ENCODE results near the gene PDE11A.

Gene PDE11A

DNA sequence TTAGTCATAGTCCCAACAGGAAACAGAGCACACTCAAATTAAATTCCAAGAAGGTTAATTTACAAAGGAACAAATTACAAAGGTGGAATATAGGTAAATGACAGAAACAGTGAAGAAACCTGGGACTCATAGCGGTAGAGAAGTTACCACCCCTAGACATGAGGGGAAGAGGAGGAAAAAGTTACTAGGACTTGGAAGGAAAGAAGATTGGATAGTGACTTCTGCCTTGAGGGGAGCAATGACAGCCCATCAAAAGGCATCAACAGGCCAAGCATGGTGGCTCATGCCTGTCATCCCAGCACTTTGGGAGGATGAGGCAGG is 2.4 kb upstream of the PDE11A start:
- Histone ChIP-seq H3K9me3 (ENCODE audit: control insufficient read depth in 2 of 2, low read length in 2 of 2) (no peaks in the 10 kb centered on the region), H3K27ac (ENCODE audit: low read depth in 2 of 2, low read length in 2 of 2) (no peak overlapping the region), H3K4me1 (ENCODE audit: control insufficient read depth in 2 of 2, insufficient read depth in 2 of 2, low read length in 2 of 2) (peaks cover 5 to 24% of the 10 kb centered on the region in 2 donors), H3K4me3 (ENCODE audit: low read length in 2 of 2) (no peak overlapping the region), H3K36me3 (ENCODE audit: control insufficient read depth in 2 of 2, insufficient read depth in 2 of 2, low read length in 2 of 2) (no peaks in the 10 kb centered on the region), H3K27me3 (ENCODE audit: control insufficient read depth in 2 of 2, insufficient read depth in 2 of 2, low read length in 2 of 2) (no peaks in the 10 kb centered on the region), H3K9ac (ENCODE audit: low read depth in 1 of 2, low read length in 2 of 2) (no peak overlapping the region)

- Histone ChIP-seq H3K4me1 (ENCODE audit: control insufficient read depth in 2 of 2, insufficient read depth in 2 of 2, low read length in 2 of 2) (peaks cover 5 to 24% of the 10 kb centered on the region in 2 donors), H3K9ac (ENCODE audit: low read depth in 1 of 2, low read length in 2 of 2) (no peak overlapping the region), H3K36me3 (ENCODE audit: control insufficient read depth in 2 of 2, insufficient read depth in 2 of 2, low read length in 2 of 2) (no peaks in the 10 kb centered on the region), H3K27ac (ENCODE audit: low read depth in 2 of 2, low read length in 2 of 2) (no peak overlapping the region), H3K9me3 (ENCODE audit: control insufficient read depth in 2 of 2, low read length in 2 of 2) (no peaks in the 10 kb centered on the region), H3K27me3 (ENCODE audit: control insufficient read depth in 2 of 2, insufficient read depth in 2 of 2, low read length in 2 of 2) (no peaks in the 10 kb centered on the region), H3K4me3 (ENCODE audit: low read length in 2 of 2) (no peak overlapping the region)
Observed at GRCh38 chr2:178074123-178075005, 1.8 kb upstream of the PDE11A start.

DNA sequence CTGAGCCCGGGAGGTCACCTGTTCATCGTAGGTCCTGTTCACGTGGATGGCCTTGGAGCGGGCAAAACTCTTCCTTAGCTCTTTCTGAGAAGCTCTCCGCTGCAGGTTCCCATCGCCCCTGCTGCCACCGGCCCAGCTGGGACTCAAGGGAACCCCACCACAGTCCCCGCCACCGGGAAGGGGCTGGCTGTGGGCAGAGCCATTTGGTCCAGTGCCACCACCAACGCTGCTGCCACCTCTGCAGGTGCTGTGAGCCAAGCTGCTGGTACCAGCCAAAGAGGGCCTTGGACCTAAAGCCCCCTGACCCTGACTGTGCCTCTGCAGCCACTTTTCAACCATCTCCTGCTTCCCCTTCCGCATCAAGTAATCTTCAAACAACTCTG is 586 bp downstream of the PDE11A start:
- Histone ChIP-seq H3K9ac (ENCODE audit: low read depth in 1 of 2, low read length in 2 of 2) (peak overlapping the region; percentile 35 to 68), H3K4me3 (ENCODE audit: low read length in 2 of 2) (peak overlapping the region; percentile 65 to 71), H3K9me3 (ENCODE audit: control insufficient read depth in 2 of 2, low read length in 2 of 2) (no peaks in the 10 kb centered on the region), H3K36me3 (ENCODE audit: control insufficient read depth in 2 of 2, insufficient read depth in 2 of 2, low read length in 2 of 2) (no peaks in the 10 kb centered on the region), H3K4me1 (ENCODE audit: control insufficient read depth in 2 of 2, insufficient read depth in 2 of 2, low read length in 2 of 2) (peaks cover 5 to 24% of the 10 kb centered on the region in 2 donors), H3K27me3 (ENCODE audit: control insufficient read depth in 2 of 2, insufficient read depth in 2 of 2, low read length in 2 of 2) (no peaks in the 10 kb centered on the region), H3K27ac (ENCODE audit: low read depth in 2 of 2, low read length in 2 of 2) (peak overlapping the region; percentile 49 to 77)

DNA sequence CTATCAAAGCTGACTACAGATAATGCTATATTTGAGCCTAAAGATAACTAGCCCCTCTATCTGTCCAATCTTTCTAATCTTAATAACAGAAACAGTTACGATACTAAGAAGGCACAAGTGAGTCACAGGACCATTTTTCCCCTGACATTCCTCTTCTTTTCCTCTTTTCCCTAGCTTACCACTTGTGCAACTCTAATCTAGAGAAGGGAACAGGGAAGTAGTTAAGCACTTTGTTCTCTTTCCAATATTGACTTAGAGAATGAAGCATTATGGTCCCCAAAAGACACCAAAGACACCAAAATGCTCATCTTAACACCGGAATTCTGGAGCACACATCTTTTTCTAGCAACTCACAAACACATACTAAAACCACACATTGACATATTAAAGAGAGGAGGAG is 1.8 kb downstream of the PDE11A start:
- no peaks in the 10 kb centered on the region for H3K9me3 ChIP-seq (ENCODE audit: control insufficient read depth in 2 of 2, low read length in 2 of 2)
- no peaks in the 10 kb centered on the region for H3K27me3 ChIP-seq (ENCODE audit: control insufficient read depth in 2 of 2, insufficient read depth in 2 of 2, low read length in 2 of 2)
- H3K4me1 ChIP-seq (ENCODE audit: control insufficient read depth in 2 of 2, insufficient read depth in 2 of 2, low read length in 2 of 2), result peaks cover 5 to 24% of the 10 kb centered on the region in 2 donors
- no peak overlapping the region for H3K9ac ChIP-seq (ENCODE audit: low read depth in 1 of 2, low read length in 2 of 2)
- H3K36me3 ChIP-seq (ENCODE audit: control insufficient read depth in 2 of 2, insufficient read depth in 2 of 2, low read length in 2 of 2), result no peaks in the 10 kb centered on the region
- H3K4me3 ChIP-seq (ENCODE audit: low read length in 2 of 2), result no peak overlapping the region
- no peak overlapping the region for H3K27ac ChIP-seq (ENCODE audit: low read depth in 2 of 2, low read length in 2 of 2)

DNA sequence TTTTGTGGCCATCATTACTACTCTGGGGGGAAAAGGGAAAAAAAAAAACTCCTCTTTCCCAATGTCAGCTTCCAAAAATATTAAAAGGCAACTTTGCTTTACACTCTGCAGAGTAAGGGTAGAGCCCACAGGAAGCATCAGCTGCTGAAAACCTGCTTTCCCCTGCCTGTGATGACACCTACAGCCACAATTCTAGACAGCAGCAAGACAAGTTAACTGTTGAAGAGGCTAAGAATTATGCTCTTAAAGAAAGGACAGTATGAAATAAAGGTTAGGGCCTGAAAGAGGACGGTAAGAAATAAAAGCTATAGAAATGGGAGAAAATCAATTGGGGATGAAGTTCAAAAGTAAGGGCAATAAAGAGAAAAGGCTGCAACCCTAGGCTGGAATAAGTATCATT is 3.0 kb downstream of the PDE11A start:
- Histone ChIP-seq H3K27ac (ENCODE audit: low read depth in 2 of 2, low read length in 2 of 2) (no peak overlapping the region), H3K27me3 (ENCODE audit: control insufficient read depth in 2 of 2, insufficient read depth in 2 of 2, low read length in 2 of 2) (no peaks in the 10 kb centered on the region), H3K9me3 (ENCODE audit: control insufficient read depth in 2 of 2, low read length in 2 of 2) (no peaks in the 10 kb centered on the region), H3K4me1 (ENCODE audit: control insufficient read depth in 2 of 2, insufficient read depth in 2 of 2, low read length in 2 of 2) (peaks cover 5 to 24% of the 10 kb centered on the region in 2 donors), H3K36me3 (ENCODE audit: control insufficient read depth in 2 of 2, insufficient read depth in 2 of 2, low read length in 2 of 2) (no peaks in the 10 kb centered on the region), H3K4me3 (ENCODE audit: low read length in 2 of 2) (no peak overlapping the region), H3K9ac (ENCODE audit: low read depth in 1 of 2, low read length in 2 of 2) (peak overlapping the region in 1 of 2 donors; percentile 17)

- H3K27me3 ChIP-seq (ENCODE audit: control insufficient read depth in 2 of 2, insufficient read depth in 2 of 2, low read length in 2 of 2), result no peaks in the 10 kb centered on the region
- H3K9ac ChIP-seq (ENCODE audit: low read depth in 1 of 2, low read length in 2 of 2), result no peak overlapping the region
- no peak overlapping the region for H3K27ac ChIP-seq (ENCODE audit: low read depth in 2 of 2, low read length in 2 of 2)
- no peak overlapping the region for H3K4me3 ChIP-seq (ENCODE audit: low read length in 2 of 2)
- H3K4me1 ChIP-seq (ENCODE audit: control insufficient read depth in 2 of 2, insufficient read depth in 2 of 2, low read length in 2 of 2), result peaks cover 5 to 20% of the 10 kb centered on the region in 2 donors
- no peaks in the 10 kb centered on the region for H3K9me3 ChIP-seq (ENCODE audit: control insufficient read depth in 2 of 2, low read length in 2 of 2)
- no peaks in the 10 kb centered on the region for H3K36me3 ChIP-seq (ENCODE audit: control insufficient read depth in 2 of 2, insufficient read depth in 2 of 2, low read length in 2 of 2)
Observed at GRCh38 chr2:178068823-178069454, 3.6 kb downstream of the PDE11A start.

GRCh38 chr2:178066890-178067669 is 5.5 kb downstream of the PDE11A start:
- Histone ChIP-seq H3K9ac (ENCODE audit: low read depth in 1 of 2, low read length in 2 of 2) (no peak overlapping the region), H3K4me1 (ENCODE audit: control insufficient read depth in 2 of 2, insufficient read depth in 2 of 2, low read length in 2 of 2) (peaks cover under 1 to 7% of the 10 kb centered on the region in 2 donors), H3K4me3 (ENCODE audit: low read length in 2 of 2) (no peak overlapping the region), H3K27me3 (ENCODE audit: control insufficient read depth in 2 of 2, insufficient read depth in 2 of 2, low read length in 2 of 2) (no peaks in the 10 kb centered on the region), H3K9me3 (ENCODE audit: control insufficient read depth in 2 of 2, low read length in 2 of 2) (no peaks in the 10 kb centered on the region), H3K36me3 (ENCODE audit: control insufficient read depth in 2 of 2, insufficient read depth in 2 of 2, low read length in 2 of 2) (no peaks in the 10 kb centered on the region), H3K27ac (ENCODE audit: low read depth in 2 of 2, low read length in 2 of 2) (no peak overlapping the region)

GRCh38 chr2:178066324-178066723 is 6.3 kb downstream of the PDE11A start:
- no peak overlapping the region for H3K27ac ChIP-seq (ENCODE audit: low read depth in 2 of 2, low read length in 2 of 2)
- H3K4me3 ChIP-seq (ENCODE audit: low read length in 2 of 2), result no peak overlapping the region
- no peaks in the 10 kb centered on the region for H3K27me3 ChIP-seq (ENCODE audit: control insufficient read depth in 2 of 2, insufficient read depth in 2 of 2, low read length in 2 of 2)
- peaks cover 0 to 5% of the 10 kb centered on the region in 2 donors for H3K4me1 ChIP-seq (ENCODE audit: control insufficient read depth in 2 of 2, insufficient read depth in 2 of 2, low read length in 2 of 2)
- no peak overlapping the region for H3K9ac ChIP-seq (ENCODE audit: low read depth in 1 of 2, low read length in 2 of 2)
- H3K36me3 ChIP-seq (ENCODE audit: control insufficient read depth in 2 of 2, insufficient read depth in 2 of 2, low read length in 2 of 2), result no peaks in the 10 kb centered on the region
- H3K9me3 ChIP-seq (ENCODE audit: control insufficient read depth in 2 of 2, low read length in 2 of 2), result no peaks in the 10 kb centered on the region

DNA sequence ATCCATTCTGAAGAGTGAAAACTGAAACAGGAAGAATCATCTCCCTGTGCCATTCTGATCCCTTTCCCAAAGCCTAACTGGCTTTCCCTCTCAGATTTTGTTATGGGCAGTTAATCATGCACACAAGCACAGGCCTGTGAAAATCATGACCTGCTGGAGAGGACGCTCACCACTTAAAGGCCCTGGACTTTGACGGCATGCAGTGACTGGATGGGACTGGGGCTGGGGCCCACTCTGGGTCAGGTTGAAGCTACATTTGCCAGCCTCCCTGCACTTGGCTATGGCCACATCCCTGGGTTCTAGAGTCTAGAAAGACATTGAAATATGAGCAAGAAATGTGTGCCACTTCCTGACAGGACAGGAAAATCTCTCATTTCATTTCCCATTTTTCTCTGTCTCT is 12.9 kb downstream of the PDE11A start:
- H3K27ac ChIP-seq (ENCODE audit: low read depth in 2 of 2, low read length in 2 of 2), result no peak overlapping the region
- no peak overlapping the region for H3K4me3 ChIP-seq (ENCODE audit: low read length in 2 of 2)

DNA sequence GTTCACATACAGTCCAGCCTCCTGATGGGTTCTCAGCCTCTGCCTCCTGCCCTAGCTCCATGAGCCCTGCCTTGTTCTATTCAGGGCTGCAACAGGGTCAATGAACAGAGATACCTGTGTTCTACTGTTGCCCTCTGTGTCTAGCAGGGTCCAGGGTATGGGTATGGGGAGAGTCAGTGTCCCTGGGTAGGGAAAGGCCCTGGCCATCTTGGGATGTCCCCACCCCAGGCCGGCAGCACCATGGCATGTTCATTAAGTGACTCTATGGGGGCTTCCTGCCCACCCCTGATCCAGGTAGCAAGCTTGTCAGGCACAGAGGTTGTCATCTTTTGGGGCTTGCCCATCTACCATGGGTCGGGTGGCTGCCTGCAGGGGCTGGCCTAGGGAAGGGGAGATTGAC is 13.5 kb downstream of the PDE11A start:
- H3K4me3 ChIP-seq (ENCODE audit: low read length in 2 of 2), result no peak overlapping the region
- H3K4me1 ChIP-seq (ENCODE audit: control insufficient read depth in 2 of 2, insufficient read depth in 2 of 2, low read length in 2 of 2), result no peaks in the 10 kb centered on the region
- no peaks in the 10 kb centered on the region for H3K27me3 ChIP-seq (ENCODE audit: control insufficient read depth in 2 of 2, insufficient read depth in 2 of 2, low read length in 2 of 2)
- H3K9me3 ChIP-seq (ENCODE audit: control insufficient read depth in 2 of 2, low read length in 2 of 2), result no peaks in the 10 kb centered on the region
- no peak overlapping the region for H3K27ac ChIP-seq (ENCODE audit: low read depth in 2 of 2, low read length in 2 of 2)
- H3K36me3 ChIP-seq (ENCODE audit: control insufficient read depth in 2 of 2, insufficient read depth in 2 of 2, low read length in 2 of 2), result no peaks in the 10 kb centered on the region
- no peak overlapping the region for H3K9ac ChIP-seq (ENCODE audit: low read depth in 1 of 2, low read length in 2 of 2)

More for the DNA sequence above, 12.9 kb downstream of the PDE11A start:
- no peaks in the 10 kb centered on the region for H3K4me1 ChIP-seq (ENCODE audit: control insufficient read depth in 2 of 2, insufficient read depth in 2 of 2, low read length in 2 of 2)
- H3K9ac ChIP-seq (ENCODE audit: low read depth in 1 of 2, low read length in 2 of 2), result no peak overlapping the region
- no peaks in the 10 kb centered on the region for H3K9me3 ChIP-seq (ENCODE audit: control insufficient read depth in 2 of 2, low read length in 2 of 2)
- H3K36me3 ChIP-seq (ENCODE audit: control insufficient read depth in 2 of 2, insufficient read depth in 2 of 2, low read length in 2 of 2), result no peaks in the 10 kb centered on the region
- H3K27me3 ChIP-seq (ENCODE audit: control insufficient read depth in 2 of 2, insufficient read depth in 2 of 2, low read length in 2 of 2), result no peaks in the 10 kb centered on the region

Data from mucosa of rectum (tissue), 2 donors.